ENCODE measurements around the gene GRIA2.
"Not testable (repeated sequence)": the region's sequence is repeated elsewhere in the genome, so short reads cannot be mapped to it uniquely, and the experiment has no call there.

The GRIA2 gene

GRCh38 chr4:157245351-157245750, 24.8 kb downstream of the GRIA2 start:
- TF ChIP-seq CTCF (IDR thresholded peaks at IDR 0.05; ENCODE audit: insufficient read depth, low read depth, low read length, missing control alignments) = no peak
- DNase-seq (ENCODE audit: low read depth) = no peak
- H3K4me3 ChIP-seq (ENCODE audit: low read depth, low read length) = no peak overlapping the region

GRCh38 chr4:157246964-157247363, 26.4 kb downstream of the GRIA2 start:
- no peak overlapping the region for H3K4me3 ChIP-seq (ENCODE audit: low read depth, low read length)
- DNase-seq (ENCODE audit: low read depth) = no peak
- no peak for TF ChIP-seq CTCF (IDR thresholded peaks at IDR 0.05; ENCODE audit: insufficient read depth, low read depth, low read length, missing control alignments)

GRCh38 chr4:157258165-157258564, 37.6 kb downstream of the GRIA2 start:
- not testable (repeated sequence) for DNase-seq (ENCODE audit: low read depth); H3K4me3 ChIP-seq (ENCODE audit: low read depth, low read length)

GRCh38 chr4:157265281-157265680, 44.8 kb downstream of the GRIA2 start:
- no peak for DNase-seq (ENCODE audit: low read depth)
- no peak for TF ChIP-seq CTCF (IDR thresholded peaks at IDR 0.05; ENCODE audit: insufficient read depth, low read depth, low read length, missing control alignments)

GRCh38 chr4:157270108-157270507, 49.6 kb downstream of the GRIA2 start:
- TF ChIP-seq CTCF (IDR thresholded peaks at IDR 0.05; ENCODE audit: insufficient read depth, low read depth, low read length, missing control alignments) = no peak
- no peak overlapping the region for H3K4me3 ChIP-seq (ENCODE audit: low read depth, low read length)
- no peak for DNase-seq (ENCODE audit: low read depth)

More at GRCh38 chr4:157265281-157265680, 44.8 kb downstream of the GRIA2 start:
- no peak overlapping the region for H3K4me3 ChIP-seq (ENCODE audit: low read depth, low read length)

- DNase-seq (ENCODE audit: low read depth) = no peak
- TF ChIP-seq CTCF (IDR thresholded peaks at IDR 0.05; ENCODE audit: insufficient read depth, low read depth, low read length, missing control alignments) = no peak
- H3K4me3 ChIP-seq (ENCODE audit: low read depth, low read length) = no peak overlapping the region
These were observed 50.0 kb downstream of the GRIA2 start for GRCh38 chr4:157270552-157270951.

GRCh38 chr4:157271166-157271869, 50.8 kb downstream of the GRIA2 start:
- H3K4me3 ChIP-seq (ENCODE audit: low read depth, low read length) = no peak overlapping the region
- no peak for DNase-seq (ENCODE audit: low read depth)
- TF ChIP-seq CTCF (IDR thresholded peaks at IDR 0.05; ENCODE audit: insufficient read depth, low read depth, low read length, missing control alignments) = no peak
